Kidney glomerular epithelial cell (primary cell): ENCODE results near the gene CAPN14.

ENCODE experiments used
- DNase-seq: peaks from one replicate; lab custom pipeline; 2025; lab: John Stamatoyannopoulos, UW

The CAPN14 gene

DNA sequence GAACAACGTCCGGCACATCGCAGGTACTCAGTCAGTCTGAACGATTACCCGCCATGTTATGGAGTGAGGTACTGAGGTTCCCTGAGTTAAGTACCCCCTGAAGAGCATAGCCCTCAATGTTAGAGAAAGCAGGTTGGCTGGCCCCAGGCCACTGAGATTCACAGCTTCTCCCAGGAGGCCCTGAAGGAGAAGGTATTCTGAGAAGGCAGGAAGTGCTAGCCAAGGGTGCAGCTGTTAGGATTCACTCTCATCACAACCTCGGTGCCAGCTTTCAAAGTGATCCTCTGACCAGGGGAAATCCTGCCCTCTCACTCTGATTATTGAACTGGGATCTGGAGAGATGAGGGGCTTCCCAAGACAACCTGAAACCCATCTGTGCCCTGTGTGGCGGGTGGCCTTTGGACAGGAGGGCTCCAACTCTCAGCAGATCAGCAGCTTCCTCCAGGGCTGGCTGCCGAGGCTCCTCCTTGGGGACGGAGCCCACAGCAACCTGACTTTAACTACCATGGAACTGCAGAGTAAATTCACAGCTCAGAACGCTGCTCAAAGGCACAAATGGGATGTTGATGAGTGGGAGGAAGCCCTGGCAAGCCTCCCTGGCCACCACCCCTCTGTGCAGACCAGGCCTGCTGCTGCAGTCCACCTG, 24.4 kb upstream of the CAPN14 start:
- DNase-seq = no peak

DNA sequence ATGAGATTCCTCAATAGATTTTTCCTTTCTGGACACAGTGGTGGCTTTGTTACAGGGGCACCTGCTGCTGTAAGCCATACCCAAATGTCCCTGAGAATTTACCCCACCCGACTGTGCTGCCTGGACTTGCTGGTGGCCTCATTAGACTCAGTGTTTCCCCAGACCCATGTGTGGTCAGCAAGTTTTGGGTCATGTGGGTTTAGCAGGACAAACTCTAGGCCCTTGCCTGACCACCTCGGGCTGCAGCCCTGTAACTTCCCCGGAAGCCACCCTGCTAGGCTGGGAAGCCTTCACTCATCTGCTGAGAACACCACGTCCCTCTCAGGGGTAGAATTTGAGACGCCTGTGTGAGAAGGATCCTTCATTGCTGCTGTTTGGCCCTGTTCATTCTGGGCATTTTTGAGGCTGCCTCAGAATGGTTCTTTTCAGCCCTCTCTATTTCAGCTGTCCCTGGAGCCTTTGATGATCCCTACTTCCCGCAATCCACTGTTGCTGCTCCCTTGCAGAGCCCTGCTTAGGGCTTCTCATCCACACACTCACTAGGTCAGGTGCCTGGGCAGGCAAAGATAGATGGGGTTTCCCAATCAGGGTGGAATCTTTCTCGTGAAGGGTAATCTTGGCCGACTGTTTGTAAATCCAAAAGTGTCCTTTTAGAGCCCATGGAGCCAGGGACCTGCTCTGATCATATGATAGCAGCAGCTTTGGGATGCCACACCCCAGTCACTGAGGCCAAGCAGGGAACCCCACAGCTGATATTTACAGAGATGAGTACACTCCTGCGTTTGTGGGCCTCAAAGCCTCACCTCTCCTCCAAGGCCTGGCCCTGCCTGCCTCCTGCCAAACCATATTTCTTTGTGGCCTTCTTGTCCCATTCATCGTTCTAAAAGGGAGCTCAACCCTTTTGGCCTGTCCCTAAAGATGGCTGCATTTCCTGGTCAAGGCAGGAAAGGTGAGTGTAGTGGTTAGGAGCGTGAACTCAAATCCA, 23.4 kb upstream of the CAPN14 start:
- DNase-seq = no peak

DNA sequence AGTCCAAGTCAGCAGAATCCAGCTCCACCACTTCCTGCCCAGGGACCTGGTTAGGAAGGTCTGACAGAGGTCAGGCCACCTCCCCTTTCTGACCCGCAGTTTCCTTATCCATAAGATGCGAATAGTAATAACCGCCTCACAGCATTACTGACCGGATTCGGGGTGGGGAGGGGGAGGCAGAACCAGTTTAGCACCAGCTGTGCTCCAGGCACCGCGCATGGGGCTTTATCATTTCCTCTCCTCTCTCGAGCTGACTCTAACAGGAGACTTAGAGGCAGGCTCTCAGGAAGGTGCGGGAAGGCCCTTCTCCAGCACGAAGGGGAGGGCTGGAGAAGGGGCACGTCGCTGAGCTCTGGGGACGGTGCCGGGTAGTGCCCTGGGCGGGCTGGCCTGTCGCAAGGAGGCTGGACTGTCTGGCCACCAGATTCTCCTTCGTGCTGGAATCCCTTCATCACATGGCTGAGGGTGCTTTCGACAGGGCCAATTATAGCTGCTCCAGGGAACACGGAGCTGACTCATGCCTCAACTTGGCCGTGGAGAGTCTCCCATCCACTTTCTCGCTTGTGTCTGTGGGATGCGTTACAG, 22.4 kb upstream of the CAPN14 start:
- no peak for DNase-seq

DNA sequence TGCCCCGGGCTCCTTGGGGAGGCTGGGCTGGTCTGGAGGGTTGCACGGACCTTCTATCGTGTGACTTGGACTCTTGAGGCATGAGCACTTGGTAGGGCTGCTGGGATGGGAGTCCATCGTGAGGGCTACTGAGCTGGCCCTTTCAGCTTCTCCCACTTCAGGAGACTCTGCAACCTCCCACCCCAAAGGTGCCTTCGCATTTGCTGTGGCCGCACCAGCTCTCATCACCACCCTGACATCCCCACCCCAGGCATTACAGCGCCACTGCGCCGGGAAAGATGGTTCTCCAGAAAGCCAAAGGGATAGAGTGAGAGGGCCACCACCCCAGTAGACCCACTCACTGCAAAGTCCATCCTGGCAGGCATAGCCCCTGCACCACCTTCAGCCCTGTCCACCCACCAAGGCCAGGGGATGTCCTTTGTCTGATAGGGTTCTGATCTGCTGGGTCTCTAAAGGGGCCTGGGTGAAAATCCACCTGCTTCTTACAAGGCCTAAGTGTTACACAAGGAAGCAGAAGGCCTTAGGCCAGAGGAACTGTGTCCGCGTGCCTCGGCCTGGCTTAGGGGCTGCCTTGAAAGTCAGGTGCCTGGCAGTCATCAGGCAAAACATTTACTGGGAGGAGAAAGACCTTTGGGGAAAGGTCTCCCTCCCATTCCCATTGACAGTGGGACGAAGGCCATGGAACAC, 21.7 kb upstream of the CAPN14 start:
- DNase-seq = no peak

DNA sequence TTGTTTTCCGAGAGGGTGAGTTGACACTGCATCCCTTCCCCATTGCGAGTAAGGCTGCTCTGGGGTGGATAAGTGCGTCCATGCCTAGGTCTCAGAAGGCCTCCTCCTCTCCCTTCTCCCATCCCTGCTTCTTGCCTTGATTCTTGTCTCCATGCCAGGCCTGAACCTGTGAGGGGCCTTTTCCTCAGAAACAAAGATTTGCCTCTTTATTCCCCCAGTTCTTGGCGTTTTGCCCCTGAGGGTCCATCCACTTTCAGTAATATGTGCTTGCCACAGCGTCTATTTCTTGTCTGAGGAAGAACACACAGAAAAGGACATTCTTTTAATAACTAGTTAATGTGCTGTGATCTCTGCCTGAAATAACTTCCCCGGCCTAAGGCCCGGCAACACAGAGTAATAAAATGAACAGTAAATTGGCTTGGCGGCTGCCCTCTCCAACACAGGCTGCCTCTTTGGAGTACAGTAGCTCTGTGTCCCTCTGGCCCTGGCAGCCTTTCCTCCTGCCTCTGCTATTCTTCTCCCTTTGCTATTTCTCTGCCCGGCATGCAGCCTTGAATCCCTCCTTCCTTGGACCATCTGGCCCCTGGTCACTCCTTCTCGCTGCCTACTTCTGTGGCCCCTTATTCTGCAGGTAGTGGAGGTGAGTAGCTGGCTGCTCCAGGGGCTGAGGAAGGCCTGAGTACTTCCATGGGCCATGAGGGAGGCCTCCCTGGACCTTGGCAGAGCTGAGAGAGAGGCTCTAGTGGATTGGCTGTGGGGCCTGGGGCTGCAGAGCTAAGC, 21.0 kb upstream of the CAPN14 start:
- DNase-seq = no peak

DNA sequence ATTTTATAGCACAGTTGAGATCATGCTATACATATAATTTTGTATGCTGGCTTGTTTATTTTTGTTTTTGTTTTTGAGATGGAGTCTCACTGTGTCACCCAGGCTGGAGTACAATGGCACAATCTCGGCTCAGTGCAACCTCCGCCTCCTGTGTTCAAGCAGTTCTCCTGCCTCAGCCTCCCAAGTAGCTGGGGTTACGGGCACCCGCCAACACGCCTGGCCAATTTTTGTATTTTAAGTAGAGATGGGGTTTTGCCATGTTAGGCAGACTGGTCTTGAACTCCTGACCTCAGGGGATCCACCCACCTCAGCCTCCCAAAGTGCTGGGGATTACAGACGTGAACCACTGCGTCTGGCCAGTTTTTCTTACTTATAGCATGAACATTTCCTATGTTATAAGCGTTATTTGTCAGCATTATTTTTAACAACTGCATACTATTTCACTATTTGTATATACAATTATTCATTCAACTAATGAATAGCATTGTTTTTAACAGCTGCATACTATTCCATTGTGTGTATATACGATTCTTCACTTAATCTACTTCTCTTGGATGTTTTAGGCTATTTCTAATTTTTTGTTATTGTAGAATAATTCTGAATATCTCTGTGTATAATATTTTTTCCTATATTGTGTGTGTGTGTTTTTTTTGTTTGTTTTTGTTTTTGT, 20.2 kb upstream of the CAPN14 start:
- DNase-seq = no peak

DNA sequence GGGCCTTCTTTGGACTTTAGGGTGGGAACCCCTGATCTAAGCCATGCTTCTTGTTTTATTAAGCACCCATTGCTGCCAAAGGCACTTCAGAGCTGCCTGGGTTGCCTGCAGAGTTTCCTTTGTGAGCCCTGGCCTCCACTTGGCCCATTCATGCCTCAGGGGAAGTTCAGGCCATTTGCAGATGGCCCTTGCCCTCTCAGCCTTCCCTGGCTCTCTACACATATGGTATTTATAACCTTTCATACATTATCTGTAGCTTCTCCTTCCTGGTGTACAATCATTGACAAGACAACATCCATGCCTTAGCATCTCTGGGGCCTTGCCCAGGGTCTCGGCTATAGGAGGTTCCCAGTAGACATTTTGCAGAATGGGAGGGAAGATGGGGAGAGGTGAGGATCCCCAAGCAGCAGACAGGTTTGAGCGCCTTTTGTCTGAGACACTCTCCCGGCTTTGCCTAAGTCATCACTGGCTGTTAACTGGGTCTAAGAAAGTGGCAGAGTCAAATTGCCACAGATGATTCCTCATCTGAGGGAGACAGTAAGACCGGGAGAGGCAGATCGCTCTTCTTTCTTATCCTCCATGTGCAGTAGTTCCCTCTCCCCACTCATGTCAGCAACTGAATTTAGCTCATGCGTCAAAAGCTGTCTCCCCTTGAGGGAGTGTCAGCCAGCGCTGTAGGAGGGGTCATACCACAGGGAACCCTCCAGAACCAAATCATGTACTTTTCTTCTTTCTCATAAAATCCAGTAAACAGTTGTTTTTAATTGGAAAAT, 19.3 kb upstream of the CAPN14 start:
- no peak for DNase-seq

GRCh38 chr2:31235504-31235902, 18.2 kb upstream of the CAPN14 start:
- peak; percentile 66 for DNase-seq

GRCh38 chr2:31234683-31235503, 17.6 kb upstream of the CAPN14 start:
- DNase-seq = no peak

- DNase-seq = peak; percentile 82
These were observed 16.7 kb upstream of the CAPN14 start, which contains the start of gene EHD3 for GRCh38 chr2:31233741-31234682. Gene EHD3, plus strand, starts transcription at chr2:31234152. Its CDS starts 470 bp downstream, at chr2:31234622.

- peak; percentile 16 for DNase-seq
These were observed 15.9 kb upstream of the CAPN14 start for GRCh38 chr2:31233231-31233630.

- DNase-seq = no peak
These were observed 15.3 kb upstream of the CAPN14 start for GRCh38 chr2:31232586-31232985.

DNA sequence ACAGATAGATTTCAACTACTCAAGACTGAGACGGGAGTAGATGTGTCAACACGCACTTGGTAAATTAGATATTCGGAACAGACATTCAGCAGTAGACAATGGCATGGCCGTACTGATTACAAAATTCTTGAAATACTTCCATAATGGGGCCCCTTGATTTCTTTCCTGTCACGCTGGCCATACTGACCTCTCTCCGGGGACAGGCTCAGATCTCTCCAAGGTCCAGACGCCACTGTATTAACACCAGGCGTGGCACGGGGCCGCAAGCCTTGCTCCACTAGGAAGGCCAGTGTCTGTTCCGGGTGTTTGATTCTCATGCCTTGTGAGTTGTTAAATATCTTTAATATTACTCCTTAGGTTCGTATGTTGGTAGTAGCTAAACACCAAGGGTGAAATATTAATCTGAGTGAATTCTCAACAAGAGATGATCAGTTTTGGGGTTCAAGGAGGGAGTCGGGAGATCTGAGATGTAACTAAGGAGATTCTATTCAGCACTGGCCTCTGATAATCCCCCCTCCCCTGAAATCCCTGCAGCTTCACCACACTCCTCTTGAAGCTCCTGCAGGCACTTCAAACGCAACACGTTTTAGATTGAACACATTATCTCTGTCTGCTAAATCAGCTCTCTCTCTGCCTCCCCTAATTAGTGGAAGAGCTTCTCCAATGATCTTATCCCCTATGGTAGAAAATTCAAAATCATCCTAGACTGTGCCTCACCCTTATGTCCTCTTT, 14.4 kb upstream of the CAPN14 start:
- DNase-seq = no peak

GRCh38 chr2:31230751-31231150, 13.4 kb upstream of the CAPN14 start:
- no peak for DNase-seq

DNA sequence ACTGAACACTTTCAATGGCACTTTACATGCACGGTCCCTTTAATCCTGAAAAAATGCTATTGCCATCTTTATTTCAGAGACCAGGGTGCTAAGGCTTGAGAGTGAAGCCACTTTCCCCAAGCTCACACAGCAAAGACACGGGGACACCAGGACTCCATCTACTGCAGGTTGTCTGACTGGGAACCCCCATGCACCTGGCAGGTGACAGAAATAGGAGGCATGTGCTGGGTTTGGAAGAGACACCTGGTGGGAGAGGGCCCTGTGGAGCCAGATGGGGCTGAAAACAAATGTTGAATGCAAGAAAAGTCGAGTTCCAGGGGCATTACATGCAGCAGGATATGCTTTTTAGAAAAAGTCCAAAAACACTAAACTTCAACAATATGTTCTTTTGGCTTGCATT, 11.4 kb upstream of the CAPN14 start:
- no peak for DNase-seq

DNA sequence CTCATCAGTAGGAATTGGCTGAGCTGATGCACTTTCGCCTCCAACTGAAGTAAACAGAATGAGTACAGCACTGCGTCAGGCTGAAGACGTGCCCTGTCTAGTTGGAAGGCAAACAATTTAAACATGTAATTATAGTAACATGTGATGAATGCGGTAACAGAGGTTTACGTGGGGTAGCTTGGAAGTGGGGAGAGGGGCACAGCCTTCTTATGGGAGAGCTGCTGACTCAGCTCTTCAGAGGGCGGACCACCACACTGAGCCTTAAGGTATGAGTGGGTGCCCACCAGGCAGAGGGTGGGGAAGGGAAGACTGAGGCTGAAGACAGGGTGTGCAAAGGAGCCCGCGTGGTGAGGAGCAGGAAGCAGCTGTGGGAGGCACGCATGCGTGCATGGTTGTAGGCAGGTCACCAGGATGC, 10.4 kb upstream of the CAPN14 start:
- no peak for DNase-seq

DNA sequence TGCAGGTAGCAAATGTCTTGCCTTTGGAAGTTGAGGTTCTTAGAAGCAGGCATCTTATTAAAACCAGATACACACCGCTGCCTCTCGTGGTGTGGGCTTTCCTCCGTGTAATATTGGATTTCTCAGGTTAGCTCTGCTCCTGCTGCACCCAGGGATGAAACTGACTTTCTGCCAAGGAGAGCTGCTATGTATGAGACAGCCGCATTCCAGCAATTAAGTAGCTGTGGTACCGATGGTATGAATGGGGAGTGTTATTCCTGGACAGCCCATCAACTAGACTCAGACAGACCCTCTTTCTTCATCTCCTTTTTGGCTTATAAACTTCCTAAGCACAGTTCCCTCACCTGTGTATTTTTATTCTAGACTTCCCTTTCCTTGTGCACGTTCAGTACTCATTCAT, 9.8 kb upstream of the CAPN14 start:
- DNase-seq = no peak
